Endometrium (tissue), 2 donors: Measurements from ENCODE around the gene LAYN.

Source experiments
- FAIRE-seq: peaks from 2 replicates; lab custom pipeline; 2012; peaks lifted over from hg19 to GRCh38; lab: Jason Lieb, UNC
- donor health status: control.
- donor health status: control.

LAYN gene

GRCh38 chr11:111598148-111598547, 57.6 kb downstream of the LAYN start:
- no peak for FAIRE-seq

GRCh38 chr11:111598559-111598958, 58.0 kb downstream of the LAYN start:
- no peak for FAIRE-seq

- no peak for FAIRE-seq
These were observed 61.1 kb downstream of the LAYN start for GRCh38 chr11:111601636-111601978.

DNA sequence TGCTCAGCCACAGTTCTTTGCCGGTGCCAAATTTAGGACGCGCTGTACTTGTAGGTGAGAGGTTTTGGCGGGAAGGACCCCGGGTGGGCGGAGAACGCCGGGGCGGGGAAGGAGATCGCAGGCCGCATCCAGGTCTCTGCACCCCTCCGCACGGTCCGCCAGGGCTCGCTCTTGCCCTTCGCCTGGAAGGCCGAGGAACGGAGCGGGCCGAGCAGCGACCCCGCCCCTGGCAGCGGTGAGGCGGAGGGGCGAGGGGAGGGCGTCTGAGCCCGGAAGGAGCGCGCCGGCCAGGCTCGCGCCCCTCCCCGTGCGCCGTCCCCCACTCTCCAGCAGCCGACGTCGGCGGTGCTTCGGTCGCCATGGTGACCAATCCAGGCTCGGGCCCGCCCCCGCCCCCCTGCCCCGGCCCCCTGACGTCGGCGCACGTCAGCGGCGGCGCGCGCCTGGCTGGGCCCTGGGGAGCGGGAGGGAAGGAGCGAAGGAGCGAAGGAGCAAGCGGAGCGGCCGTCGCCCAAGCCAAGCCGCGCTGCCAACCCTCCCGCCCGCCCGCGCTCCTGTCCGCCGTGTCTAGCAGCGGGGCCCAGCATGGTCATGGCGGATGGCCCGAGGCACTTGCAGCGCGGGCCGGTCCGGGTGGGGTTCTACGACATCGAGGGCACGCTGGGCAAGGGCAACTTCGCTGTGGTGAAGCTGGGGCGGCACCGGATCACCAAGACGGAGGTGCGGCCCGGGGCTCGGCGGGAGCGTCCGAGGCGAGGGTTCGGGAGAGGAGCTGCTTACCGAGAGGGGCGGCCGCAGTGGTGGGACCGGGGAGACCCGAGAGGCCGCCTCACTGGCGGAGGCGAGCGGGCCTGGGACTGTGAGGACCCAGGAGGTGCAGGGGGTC, 61.7 kb downstream of the LAYN start, which contains the start of gene SIK2:
TSS of gene SIK2 (plus strand) at position 471 of the 886 bp plus-strand sequence. CDS start at position 586, 115 bp downstream.
- FAIRE-seq, result no peak

- FAIRE-seq, result no peak
These were observed 62.5 kb downstream of the LAYN start for GRCh38 chr11:111602865-111603610.

GRCh38 chr11:111603611-111604130, 63.2 kb downstream of the LAYN start:
- no peak for FAIRE-seq

DNA sequence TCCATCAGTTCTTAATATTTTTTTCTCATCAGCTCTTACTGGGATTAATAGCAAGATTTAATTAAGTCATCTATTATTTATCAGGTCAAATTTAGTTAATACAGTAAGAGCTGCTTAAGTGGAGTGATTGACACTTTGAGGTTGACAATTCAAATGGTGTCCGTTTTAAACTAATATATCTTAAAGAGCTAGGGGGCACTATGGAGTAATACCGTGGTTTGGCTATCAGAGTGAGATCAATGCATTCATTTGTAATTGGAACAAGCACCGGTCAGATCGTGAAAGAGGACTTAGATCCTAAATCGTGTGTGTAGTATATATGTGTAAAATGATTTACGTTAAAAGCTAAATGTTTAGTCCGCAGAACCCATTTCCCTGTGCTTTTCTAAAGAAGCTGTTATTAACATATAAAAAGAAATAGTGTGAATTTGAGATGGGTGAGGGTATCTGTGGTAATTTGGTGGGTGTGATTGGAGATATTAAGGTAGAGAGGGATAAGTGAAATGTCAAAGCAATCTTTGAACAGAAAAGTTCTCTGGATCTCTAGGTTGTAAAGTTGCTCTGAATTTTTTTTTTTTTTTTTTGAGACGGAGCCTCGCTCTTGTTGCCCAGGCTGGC, 64.0 kb downstream of the LAYN start:
- FAIRE-seq, result peak; percentile 70

DNA sequence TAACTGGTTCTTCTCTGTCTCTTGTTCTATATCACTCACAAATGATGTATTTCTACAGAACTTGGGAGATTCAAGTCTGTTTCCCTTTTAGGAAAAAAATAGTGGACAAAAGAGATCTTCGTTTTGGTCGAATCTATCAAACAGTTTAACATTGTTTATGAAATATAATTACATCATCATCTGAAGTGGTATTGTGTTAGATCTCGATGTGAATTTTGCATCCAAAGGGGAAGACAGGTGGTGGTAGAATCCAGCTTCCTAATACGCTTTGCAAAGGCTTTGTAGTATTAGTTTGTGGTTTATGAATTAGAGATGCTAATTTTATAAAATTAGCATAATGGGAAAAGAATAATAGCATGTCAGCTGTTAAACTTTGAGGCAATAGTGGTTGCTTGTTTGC, 65.2 kb downstream of the LAYN start:
- FAIRE-seq, result no peak

DNA sequence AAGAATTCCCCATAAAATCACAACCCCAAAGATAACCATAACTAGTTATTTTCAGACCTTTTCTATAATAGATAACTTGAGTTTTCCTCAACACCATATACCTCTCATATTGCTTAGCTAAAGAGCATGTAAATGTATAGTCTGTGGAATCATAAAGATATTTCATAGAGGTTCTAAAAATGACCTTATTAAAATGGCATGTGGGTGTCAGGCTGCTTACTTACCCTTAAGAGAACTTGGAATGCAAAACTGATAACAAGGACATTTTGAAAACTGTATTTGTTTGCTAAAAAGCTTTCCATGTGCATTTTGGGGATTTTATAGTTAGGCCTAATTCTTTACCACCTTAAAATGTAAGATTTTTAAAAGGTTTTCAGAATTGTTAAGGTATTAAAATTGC, 66.5 kb downstream of the LAYN start:
- no peak for FAIRE-seq

DNA sequence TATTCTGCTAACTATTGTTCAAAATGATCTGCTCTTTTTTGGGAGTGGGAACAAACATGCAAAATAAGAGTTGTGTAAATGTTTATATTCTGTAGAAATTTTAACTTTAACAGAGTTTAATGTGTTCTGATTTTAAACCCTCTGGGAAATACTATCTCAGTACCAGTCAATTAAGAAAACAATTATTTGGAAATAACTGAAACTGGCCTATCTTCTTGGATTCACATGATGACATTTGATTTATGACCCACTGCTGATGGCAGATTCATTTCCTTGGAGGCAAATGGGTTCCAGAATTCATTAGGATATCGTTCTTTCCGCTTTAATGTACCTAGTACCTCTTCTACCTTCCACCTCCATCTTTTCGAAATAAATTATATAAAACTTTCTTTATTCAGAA, 67.2 kb downstream of the LAYN start:
- FAIRE-seq, result no peak
